HPDE6-E6E7 (cell line): ENCODE results near the gene AP4S1.
A peak's percentile ranks its signal among the peaks of the same experiment; 100 is the strongest.

ENCODE experiments used
- DNase-seq: peaks from one replicate; pipeline ENCODE4 v3.0.0; 2011; ENCODE audit warnings: missing footprints; ENCODE audit errors: extremely low spot score

The AP4S1 gene

GRCh38 chr14:31006703-31007102 lies 18.7 kb upstream of the AP4S1 start:
- DNase-seq: no peak

DNA sequence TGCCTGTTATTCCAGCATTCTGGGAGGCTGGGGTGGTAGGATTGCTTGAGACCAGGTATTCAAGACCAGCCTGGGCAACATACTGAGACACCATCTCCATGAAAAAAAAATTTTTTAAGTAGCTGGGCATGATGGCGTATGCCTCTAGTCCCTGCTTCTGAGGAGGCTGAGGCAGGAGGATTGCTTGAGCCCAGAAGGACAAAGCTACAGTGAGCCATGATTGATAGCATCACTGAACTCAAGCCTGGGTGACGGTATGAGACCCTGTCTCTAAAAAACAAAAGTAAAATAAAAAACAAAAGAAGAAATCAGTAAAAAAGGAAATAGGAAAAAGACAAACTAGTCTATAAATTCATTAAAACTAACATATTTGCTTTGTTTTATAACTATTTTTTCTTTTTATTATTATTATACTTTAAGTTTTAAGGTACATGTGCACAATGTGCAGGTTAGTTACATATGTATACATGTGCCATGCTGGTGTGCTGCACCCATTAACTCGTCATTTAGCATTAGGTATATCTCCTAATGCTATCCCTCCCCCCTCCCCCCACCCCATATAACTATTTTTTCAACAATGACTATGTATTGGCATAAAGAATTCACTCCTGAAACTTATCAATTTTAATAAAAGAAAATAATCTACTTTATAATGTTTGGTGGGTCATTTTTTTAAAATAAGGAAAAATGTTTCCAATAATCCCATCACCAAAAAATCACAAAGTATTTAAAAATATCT lies 15.4 kb upstream of the AP4S1 start:
- no peak for DNase-seq

DNA sequence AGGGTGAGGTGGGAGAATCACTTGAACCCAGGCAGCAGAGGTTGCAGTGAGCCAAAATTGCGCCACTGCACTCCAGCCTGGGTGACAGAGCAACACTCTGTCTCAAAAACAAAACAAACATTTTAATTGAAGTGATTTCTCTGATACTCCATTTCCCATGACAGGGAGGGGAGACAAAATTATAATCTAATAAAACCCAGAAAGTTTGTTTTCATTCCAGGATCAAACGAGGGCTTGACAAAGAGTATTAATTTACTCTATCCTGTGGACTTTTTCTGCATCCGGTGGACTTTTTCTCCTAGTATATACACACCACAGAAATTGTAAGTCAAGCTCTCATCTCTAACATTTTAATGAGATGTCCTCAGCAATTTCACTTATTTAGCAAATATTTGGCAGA lies 14.5 kb upstream of the AP4S1 start:
- DNase-seq: no peak

DNA sequence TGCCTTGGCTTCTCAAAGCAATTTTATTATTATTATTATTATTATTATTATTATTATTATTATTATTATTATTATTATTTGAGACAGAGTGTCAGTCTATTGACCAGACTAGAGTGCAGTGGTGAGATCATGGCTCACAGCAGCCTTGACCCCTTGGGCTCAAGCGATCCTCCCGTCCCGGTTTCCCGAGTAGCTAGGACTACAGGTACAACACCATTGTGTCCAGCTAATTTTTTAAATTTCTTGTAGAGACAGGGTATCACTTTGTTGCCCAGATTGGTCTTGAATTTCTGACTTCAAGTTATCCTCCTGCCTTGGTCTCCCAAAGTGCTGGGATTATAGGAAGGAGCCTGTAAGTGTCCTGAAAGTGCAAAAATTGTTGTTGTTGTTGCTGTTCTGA lies 11.6 kb upstream of the AP4S1 start:
- DNase-seq: no peak

- no peak for DNase-seq
These were observed 7.3 kb upstream of the AP4S1 start for GRCh38 chr14:31018057-31018645.

- no peak for DNase-seq
These were observed 4.4 kb upstream of the AP4S1 start for GRCh38 chr14:31020834-31021575.

- no peak for DNase-seq
These were observed 3.9 kb upstream of the AP4S1 start for GRCh38 chr14:31021576-31021949.

GRCh38 chr14:31022386-31022785 lies 3.1 kb upstream of the AP4S1 start:
- no peak for DNase-seq

- DNase-seq: no peak
These were observed 1.4 kb upstream of the AP4S1 start for GRCh38 chr14:31024010-31024480.

- peak; percentile 11 for DNase-seq
These were observed 677 bp upstream of the AP4S1 start for GRCh38 chr14:31024577-31025366.

DNA sequence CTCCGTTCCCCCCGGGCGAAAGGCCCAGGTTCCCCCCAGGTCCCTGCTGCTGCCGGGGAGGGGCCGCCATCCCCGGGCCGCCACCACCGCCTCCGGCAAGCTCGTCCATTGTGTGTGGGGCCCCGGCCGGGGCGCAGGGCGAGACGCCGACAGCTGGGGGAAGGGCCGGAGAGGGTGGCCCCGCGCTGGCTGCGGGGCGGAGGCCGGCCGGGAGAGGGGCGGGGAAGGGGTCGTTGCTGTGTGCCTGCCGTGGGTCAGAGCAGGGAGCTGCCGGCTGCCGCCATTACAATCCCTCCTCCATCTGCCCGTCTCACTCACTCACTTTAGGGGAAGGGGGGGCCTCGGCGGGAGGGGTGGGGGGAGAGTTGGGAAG lies 614 bp downstream of the AP4S1 start, which contains the start of gene STRN3:
Gene STRN3, minus strand, starts transcription at position 303 of the 373 bp plus-strand sequence. Its CDS starts 194 bp downstream, at position 109.
- DNase-seq: no peak

DNA sequence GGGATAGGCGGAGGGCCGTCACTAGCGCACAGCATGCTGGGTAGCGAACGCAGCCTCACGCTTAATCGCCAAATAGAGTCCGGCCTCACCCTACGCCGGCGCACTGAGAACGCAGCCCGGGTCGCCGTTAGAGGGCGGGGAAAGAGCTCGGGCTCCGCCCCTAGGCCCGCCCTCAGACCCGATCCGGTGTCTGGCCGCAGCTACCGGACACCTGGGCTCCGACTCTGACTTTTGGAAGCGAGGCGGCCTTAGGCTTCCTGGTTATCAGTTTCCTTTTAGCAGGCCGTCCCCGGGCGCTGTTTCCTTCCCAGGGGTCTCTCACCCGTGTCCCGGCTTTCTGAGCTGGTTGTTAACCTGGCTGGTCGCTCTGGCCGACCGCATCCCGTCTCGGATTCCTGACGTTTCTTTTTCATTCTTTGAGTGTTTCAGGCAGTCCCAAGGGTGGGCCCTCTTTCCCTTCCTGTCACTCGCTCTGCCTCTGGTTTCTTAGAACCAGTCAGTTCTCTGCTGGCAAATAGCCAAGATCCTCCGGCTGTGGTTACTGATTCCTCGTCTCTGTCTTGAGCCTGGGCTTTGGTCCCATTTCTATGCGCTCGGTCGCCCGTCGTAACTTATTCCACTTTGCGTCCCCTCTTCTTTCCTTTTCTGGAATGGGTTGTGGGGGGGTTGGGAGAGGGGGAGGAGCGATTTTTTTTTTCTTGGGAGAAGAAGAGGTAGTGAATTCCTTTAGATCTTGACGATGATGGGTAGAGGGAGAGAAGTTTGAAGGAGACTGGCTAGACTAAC lies 1.2 kb downstream of the AP4S1 start:
- peak; percentile 92 for DNase-seq

- no peak for DNase-seq
These were observed 2.4 kb downstream of the AP4S1 start for GRCh38 chr14:31027847-31028246.

- no peak for DNase-seq
These were observed 3.8 kb downstream of the AP4S1 start for GRCh38 chr14:31029016-31029970.

DNA sequence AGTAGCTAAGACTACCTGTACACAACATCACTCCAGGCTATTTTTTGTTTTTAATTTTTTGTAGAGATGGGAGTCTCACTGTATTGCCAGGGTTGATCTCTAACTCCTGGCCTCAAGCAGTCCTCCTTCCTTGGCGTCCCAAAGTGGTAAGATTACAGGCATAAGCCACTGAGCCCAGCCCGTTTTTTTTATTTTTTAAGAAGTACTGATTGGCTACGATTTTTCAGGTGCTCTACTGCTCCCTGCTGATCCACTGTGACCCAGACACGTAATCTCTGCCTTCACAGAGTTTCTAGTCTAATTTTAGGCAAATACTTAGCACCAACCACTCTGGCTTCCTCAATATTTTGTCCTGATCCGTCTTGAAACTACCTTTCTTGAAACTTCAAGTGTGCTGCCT lies 5.0 kb downstream of the AP4S1 start:
- no peak for DNase-seq

DNA sequence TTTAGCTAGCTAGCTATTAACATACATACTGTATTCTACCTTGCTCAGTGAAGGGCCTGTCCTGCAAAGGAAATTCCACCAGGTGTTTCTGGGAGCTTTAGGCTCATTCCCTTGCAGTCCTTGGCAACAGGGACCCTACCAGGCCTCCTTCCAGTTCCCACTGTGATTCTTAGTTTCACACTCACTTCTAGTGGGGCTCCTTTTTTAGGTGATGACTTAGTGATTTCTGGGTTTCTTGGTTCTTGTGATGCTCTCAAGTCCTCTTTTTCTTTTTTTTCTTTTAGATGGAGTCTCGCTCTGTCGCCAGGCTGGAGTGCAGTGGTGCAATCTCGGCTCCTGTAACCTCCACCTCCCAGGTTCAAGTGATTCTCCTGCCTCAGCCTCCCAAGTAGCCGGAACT lies 11.1 kb downstream of the AP4S1 start:
- DNase-seq: no peak

GRCh38 chr14:31037709-31038221 lies 12.3 kb downstream of the AP4S1 start:
- no peak for DNase-seq

- DNase-seq: no peak
These were observed 13.2 kb downstream of the AP4S1 start for GRCh38 chr14:31038521-31039166.

DNA sequence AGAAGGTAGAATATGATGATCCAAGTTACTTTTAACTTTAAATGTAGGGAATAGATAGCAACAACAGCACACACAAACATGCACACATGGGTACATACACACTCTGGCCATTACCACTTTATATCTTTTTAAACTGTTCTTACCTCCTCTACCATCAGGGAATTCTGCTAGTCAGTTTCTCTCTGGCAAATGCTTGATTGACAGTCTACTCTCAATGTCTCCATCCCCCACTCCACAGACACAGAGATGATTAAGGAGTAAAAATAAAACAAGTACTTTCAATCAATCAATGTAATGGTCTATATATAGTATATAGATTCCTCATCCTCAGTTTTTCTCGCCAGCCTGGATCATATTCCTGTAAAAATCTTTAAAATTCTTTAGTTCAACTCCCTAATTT lies 16.9 kb downstream of the AP4S1 start:
- DNase-seq: no peak
